D721Med (cell line): Measurements from ENCODE around the gene SLC43A2.

Experiments
- DNase-seq: peaks from one replicate; pipeline ENCODE4 v3.0.0; 2011; ENCODE audit warnings: low spot score; ENCODE audit not compliant: insufficient read length
- FAIRE-seq: peaks from 2 replicates; lab custom pipeline; 2011; peaks lifted over from hg19 to GRCh38; lab: Jason Lieb, UNC
- TF ChIP-seq, protein P1 (sequence below): IDR thresholded peaks from 2 replicates; pipeline ENCODE4 v1.5.1; 2012; ENCODE audit warnings: mild to moderate bottlenecking, control low read depth; ENCODE audit not compliant: insufficient read depth; ENCODE audit errors: missing control alignments

Gene SLC43A2

DNA sequence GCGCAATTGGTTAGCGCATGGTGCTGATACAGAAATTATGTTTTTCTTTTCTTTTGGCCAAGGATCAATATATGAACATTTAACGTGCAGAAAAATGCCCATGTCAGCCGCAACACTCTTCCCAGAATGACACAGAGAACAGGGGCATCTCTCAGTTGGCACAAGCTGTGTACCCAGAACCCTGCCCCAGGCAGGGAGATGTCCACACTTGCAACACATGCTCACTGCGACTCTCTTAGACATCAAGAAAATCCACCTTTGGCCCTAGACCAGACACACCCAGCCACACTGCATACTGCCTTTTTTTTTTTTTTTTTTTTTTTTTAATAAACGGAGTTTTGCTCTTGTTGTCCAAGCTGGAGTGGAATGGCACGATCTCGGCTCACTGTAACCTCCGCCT lies 83.0 kb downstream of the SLC43A2 start:
- no peak for FAIRE-seq
- TF ChIP-seq, protein P1, sequence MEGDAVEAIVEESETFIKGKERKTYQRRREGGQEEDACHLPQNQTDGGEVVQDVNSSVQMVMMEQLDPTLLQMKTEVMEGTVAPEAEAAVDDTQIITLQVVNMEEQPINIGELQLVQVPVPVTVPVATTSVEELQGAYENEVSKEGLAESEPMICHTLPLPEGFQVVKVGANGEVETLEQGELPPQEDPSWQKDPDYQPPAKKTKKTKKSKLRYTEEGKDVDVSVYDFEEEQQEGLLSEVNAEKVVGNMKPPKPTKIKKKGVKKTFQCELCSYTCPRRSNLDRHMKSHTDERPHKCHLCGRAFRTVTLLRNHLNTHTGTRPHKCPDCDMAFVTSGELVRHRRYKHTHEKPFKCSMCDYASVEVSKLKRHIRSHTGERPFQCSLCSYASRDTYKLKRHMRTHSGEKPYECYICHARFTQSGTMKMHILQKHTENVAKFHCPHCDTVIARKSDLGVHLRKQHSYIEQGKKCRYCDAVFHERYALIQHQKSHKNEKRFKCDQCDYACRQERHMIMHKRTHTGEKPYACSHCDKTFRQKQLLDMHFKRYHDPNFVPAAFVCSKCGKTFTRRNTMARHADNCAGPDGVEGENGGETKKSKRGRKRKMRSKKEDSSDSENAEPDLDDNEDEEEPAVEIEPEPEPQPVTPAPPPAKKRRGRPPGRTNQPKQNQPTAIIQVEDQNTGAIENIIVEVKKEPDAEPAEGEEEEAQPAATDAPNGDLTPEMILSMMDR, result no peak
- DNase-seq, result no peak

DNA sequence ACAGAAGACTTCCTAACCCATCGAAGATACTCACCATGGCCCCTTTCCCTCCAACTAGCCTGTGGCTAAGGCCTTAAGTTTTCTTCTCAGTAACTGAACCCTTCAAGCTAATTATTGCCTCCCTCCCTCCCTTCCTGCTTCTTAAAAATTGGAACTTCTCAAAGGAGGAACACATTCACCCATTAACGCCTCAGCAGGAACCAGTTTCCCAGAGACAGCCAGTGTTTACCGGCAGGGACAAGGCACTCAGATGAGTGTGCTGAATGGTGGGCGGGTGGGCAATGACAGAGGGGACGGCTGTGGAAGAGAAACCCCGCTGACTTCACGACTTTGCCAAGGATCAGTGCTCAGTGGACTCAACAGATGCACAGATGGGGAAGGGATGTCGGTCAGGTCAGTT lies 86.3 kb downstream of the SLC43A2 start:
- TF ChIP-seq, protein P1, result no peak
- DNase-seq, result no peak
- no peak for FAIRE-seq

DNA sequence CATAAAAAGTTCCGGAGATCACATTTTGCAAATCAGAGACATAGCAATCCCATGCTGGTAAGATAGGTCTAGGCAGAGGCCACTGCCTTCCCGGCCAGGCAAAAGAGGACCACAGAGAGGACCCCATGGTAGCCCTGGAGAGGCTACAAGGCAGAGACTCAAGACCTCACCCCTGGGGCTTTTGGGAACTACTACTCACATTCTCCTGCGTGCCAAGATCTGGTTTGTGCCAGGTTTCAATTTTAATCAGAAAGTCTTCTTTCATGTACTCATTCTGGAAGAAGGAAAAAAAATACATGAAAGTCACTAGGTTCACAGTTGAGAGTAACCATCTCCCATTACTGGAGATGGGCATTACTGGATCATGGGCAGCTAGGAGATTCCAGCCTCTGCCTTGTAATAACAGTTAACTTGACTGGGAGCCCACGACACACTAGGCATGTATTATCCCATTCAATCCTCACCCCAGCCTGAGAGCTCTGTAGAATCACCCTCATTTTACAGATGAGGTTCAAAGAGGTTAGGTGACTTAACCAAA lies 87.2 kb downstream of the SLC43A2 start:
- FAIRE-seq, result no peak
- TF ChIP-seq, protein P1, result no peak
- DNase-seq, result no peak

- no peak for DNase-seq
- no peak for FAIRE-seq
- TF ChIP-seq, protein P1, result no peak
These were observed 88.8 kb downstream of the SLC43A2 start for GRCh38 chr17:1539811-1540210.

DNA sequence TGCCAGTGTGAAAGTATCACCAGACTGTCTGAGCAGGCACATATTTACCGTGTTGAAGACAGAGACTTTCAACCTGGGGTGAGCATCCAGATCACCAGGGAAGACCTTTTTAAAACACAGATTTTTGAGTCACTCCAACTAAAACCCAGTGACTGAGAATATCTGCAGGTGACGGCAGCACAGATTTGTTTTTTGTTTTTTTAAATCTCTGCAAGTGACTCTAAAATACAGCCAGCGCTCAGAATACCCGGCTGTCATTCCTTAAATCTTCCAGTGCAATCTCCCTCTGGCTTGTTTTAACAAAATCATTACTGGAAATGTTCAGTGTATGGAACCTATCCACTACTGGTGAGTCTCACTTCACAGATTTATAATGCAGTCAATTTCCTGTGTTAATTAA lies 92.9 kb downstream of the SLC43A2 start:
- TF ChIP-seq, protein P1, result no peak
- FAIRE-seq, result no peak
- DNase-seq, result no peak

DNA sequence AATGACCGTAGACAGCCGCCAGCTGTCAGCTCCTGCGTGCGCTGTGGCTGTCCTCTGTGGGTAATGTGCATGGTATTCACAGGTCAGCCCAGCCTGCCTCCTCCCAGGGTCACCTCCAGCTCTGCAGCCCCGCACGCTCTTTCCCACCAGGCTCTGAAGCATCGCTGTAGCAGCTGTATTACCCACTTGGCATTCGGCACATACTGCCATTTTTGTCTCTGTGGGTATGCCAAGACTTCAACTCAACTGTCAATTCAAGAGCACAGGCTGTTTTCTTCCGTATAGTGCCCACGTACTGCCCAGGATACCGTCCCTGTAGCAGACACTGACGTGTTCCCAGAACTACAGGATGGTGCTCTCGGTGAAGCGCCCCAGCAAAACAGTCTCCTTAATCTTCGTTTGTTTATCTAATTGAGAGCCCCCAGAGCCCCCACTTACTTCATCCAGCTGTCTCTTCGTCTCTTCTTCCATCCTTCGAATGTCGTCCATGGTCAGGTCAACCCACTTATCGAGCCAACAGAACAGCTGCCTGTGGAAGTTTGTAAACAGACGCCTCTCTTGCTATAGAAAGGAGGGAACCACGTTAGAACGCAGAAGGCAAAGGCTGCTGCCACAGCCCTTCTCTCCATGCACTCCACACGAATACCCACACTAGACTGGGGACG lies 94.8 kb downstream of the SLC43A2 start:
- TF ChIP-seq, protein P1, result no peak
- DNase-seq (no peak), FAIRE-seq (no peak)

DNA sequence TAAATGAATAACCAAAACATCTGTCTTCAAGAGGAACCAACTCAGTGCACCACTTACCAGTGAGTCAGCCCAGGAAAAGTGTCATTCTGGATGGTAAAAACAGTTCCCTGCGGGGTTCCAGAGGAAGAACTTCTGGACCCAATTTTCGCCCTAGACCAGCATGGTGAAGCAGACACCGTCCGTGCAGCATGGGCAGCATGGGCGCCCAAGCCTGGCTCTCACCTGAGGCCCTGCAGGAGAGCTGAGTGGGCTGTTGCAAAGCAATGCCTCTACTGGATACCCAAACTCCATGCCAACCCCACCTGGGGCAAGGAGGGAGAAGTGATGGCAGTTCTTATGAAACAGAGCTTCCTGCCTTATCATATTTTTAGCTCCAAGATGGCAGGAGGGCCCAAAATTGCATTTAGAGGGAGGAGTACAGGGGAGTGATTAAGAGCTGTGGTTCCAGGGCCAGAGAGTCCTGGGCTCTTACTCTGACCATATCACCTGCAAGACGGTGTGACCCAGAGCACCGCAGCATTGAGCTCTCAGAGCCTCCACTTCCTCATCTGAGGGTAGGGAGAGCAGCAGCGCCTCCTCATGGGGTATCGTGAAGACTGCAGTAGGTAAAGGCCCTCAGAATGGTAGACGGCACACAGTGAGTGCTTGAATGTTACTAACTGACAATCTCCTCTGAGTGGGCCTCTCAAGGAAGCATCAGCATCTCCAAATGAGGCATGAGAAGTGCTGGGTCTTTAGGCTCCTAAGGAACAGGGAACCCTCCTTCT lies 95.6 kb downstream of the SLC43A2 start:
- TF ChIP-seq, protein P1, result peak; percentile 29
- peak; percentile 44 for DNase-seq
- FAIRE-seq, result no peak
